Middle frontal gyrus (tissue), 1 donor: Measurements from ENCODE around the gene RAB12.
"Not testable (repeated sequence)": the region's sequence is repeated elsewhere in the genome, so short reads cannot be mapped to it uniquely, and the experiment has no call there.

Experiments used
- DNase-seq: peaks from one replicate; pipeline ENCODE4 v3.0.0-alpha.2; 2015; ENCODE audit warnings: low spot score; ENCODE audit errors: extremely low spot score

RAB12 gene

DNA sequence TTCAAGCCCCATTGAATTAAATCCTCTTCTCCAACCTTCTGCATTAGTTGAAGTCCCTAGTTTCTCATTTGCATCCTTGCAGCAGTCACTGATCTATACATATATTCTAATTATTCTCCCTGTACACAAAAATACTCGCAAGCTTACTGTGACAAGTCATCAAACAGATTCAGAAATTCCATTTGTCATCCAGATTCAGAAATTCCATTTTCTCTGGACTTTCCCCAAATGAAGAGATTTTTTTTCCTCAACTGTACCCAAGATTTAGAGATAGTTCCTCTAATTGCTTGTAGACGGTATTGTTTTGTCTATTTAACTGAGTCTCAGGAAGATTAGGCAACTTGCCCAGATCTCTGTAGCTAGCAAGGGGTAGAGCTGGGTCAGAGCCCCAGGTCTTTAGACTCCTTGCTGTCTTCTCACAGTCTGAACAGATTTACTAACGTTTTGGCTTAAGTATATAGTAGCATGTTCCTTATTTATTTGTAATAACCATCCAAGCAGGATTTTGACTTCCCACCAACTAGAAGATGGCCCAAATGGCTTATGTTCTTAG is 34.2 kb downstream of the RAB12 start:
- DNase-seq, result no peak

GRCh38 chr18:8647359-8647758 is 38.1 kb downstream of the RAB12 start:
- not testable (repeated sequence) for DNase-seq

DNA sequence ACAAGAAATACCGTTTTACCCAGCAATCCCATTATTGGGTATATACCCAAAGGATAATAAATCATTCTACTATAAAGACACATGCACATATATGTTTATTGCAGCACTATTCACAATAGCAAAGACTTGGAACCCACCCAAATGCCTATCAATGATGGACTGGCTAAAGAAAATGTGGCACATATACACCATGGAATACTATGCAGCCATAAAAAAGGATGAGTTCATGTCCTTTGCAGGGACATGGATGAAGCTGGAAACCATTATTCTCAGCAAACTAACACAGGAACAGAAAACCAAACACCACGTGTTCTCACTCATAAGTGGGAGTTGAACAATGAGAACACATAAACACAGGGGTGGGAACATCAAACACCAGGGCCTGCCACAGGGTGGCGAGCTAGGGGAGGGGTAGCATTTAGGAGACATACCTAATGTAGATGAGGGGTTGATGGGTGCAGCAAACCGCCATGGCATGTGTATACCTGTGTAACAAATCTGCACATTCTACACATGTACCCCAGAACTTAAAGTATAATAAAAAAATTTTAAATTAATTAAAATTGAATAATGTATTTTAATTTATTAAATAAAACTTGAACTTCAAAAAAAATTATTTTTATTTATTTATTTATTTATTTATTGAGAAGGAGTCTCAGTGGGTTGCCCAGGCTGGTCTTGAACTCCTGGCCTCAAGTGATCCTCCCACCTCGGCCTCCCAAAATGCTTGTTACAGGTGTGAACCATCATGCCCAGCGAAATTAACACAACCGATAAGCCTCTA is 42.4 kb downstream of the RAB12 start:
- DNase-seq, result not testable (repeated sequence)

DNA sequence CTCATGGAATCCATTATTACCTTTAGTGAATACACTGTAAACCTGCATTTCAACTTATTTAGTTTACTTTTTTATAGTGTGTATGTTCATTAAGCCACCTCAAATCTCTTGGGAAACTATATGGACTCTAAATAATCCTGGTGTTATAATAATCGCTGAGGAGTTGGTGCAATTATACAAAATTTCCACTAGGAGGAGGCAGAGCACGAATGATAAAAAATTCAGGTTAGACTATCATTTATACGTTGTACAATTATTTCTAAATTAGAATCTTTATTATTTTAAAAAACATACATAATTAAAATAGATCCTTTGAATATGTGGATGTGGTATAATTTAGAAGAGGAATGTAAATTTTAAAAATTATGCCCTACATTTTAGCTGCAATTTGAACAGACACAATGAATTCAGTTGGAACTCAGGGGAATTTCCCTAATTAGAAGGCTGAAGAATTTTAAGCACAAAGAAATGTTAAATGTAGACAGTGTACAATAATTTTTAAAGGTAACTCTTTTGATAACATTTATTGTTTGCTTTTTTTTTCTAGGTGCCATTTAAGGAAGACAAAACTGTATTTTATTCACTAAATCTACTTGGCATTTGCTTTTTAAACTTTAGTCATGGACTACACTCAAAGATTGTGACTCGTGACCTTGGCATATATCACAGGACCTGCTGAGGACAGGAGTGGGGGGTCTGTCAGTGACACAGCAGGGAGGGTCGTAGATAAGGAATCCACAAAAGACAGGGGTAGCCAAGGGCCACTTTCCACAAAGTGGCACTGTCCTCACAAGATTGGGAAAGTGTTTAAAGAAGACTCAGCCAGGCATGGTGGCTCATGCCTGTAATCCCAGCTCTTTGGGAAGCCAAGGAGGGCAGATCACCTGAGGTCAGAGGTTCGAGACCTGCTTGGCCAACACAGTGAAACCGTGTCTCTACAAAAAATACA is 45.5 kb downstream of the RAB12 start:
- no peak for DNase-seq

- no peak for DNase-seq
Measured at GRCh38 chr18:8656232-8656631, 47.0 kb downstream of the RAB12 start.

DNA sequence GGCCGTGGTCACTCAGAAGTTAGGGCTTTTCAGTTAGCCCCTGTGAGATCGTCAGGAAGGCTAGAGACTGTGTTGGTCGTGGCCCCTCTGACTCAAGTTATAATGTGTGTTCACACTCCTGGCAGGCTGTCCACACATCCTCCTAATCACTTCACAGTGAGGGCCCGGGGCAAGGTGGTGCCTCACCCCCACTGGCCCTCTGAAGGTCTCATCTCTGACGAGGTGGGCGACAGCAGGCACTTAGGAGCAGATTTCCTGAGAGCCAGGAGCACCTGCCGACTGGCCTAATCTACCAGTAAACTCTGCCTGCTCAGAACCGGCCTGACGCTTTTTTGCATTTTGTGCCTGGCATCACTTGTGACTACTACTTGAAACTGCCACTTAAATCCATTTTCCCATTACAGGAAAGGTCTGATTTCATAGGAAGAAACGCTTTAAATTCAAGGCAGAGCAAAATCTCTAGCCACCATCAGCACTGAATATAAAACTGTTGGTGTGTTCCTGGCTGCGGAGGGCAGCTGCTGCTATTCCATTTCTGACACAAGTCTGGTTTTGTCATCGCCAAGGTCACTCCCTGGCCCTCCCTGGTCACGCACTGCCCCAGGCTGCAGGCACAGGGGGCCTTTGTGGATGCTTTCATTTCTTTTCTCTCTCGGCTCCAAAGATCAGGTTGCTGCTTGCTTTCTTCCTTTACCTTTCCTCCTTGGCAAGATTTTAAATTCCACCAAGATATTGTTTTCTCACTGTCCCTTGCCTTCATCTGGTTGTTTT is 48.0 kb downstream of the RAB12 start:
- no peak for DNase-seq

DNA sequence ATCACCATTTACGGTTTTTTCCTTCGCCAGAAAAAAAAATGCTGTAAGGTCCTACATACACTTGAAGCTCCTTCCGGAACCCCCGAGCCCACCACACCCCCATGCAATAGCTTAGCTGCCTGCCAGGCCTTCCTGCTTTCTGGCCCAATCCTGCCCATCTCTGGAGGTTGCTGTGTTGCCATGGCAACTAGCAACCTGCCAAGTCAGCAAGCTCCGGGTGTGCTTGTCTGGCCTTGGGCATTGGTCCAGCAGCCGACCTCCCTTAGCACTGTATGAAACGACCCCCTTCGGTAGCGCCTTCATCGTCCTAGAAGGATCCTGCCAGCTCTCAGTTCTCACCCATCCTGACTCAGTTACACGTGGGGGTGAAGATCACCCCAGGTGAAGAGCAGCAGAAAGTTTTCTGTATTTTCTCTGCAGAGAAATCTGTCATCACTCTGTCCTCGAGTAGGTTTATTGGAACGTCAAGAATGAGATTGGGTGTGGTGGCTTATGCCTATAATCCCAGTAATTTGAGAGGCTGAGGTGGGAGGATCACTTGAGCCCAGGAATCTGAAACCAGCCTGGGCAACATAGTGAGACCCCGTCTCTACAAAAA is 48.7 kb downstream of the RAB12 start:
- DNase-seq, result no peak

GRCh38 chr18:8658858-8659485 is 49.7 kb downstream of the RAB12 start:
- DNase-seq, result no peak

DNA sequence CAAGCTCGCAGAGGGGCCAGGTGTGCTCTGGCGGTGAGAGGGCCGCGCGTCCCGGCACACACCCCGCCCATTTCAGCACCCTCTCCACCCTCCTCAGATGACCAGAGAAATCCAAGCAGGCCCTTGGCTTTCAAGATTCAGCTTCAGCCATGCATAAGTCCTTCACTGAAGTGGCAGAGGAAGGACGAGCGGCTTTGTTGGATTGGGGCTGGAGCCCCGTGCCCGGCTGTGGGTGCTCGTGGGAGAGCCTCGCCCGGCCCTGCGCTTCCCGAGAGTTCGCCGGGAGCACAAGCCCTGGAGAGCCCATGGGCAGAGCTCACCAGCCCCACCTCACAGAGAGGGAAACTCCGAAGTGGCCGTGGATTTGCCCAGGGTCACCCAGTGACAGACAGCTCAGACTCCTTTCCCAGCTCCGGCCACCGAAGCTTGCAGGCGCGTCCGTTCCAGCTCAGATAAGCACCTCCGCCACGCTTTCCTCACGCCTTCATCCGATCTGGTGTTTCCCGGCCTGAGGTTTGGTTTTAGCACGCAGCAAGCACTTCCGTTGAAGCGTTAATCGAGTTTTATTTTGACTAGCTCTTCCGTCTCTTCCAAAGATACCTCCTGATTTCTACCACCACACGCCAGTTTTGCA is 50.5 kb downstream of the RAB12 start:
- no peak for DNase-seq

GRCh38 chr18:8660316-8660715 is 51.1 kb downstream of the RAB12 start:
- DNase-seq, result no peak

DNA sequence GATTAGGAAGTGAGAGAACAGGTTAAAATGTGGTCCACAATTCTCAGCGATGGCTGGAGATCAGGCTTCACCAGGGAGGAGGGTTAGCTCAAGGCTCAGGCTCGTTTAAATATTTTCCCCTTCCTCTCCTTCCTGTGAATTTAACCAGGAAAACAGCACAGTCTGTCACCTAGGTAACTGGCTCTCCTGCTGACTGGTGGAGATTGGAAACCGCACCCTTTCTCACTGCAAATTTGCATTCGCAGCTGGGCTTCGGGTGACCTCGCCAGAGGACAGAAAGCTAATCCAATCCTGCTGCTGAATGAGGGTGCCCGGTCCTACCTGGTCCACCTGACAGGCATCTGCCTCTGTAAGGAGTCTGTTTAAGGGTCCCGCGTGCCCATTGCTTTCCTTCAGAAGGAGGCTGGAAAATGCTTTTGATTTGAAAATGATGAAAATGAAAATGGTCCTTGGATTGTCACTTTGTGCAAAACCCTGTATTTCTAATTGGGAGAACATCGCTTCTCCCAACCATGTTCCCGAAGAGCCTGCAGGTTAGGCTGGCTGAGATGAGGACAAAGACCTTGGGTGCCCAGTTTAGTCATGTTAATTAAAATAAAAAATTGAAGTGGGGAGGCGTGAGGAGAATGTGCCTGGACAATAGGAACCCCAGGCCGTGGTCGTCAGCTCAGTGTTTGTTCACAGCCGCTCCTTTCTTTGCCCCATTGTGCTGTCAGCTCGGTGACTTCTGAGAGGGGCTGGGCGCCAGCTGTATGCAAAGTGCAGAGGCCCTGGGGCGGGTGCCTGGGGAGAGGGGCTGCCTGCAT is 52.7 kb downstream of the RAB12 start:
- no peak for DNase-seq

DNA sequence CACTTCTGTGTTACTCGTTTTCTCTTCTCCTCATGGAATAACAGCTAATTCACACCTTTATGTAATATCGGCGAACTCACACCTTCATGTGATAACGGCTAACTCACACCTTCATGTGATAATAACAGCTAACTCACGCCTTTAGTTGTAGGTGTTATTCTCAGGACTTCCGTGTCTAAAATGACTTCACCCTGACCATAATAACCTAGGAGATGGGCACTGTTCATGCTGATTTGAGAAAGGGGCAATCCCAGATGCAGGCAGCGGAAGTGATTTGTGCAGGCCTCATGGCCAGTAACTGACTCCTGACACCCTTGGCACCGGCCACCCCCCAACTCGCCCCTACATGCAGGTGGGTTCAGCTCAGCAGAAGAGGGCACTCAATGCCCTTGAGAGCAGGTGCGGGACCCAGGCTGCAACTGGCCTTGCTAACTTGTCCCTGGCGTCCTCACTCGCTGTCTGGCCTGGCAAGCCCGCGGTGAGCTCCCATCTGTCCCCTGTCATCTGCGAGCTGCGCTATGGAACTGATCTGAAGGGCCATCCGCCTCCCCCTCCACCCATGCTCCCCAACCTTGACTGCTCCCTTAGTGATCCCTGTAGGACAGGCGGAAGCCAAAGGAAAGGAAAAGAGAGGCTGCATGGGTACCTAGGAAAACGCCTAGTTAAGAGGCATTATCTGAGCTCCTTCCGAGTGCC is 53.5 kb downstream of the RAB12 start:
- DNase-seq, result no peak

DNA sequence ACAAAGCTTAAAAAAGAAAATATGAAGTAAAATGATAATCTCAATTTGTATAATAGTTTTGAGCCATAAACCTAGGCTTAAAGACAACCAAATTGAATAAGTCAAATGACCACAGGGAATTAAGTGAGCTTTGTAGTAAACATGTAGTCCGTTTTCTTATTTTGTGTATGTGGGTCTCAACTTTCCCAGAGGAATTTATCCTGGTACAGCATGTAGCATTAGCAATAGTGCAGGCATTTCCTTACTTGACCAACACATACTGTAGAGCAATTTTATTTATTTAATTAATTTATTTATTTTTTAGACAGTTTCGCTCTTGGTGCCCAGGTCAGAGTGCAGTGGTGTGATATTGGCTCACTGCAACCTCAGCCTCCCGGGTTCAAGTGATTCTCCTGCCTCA is 58.6 kb downstream of the RAB12 start:
- DNase-seq, result no peak

GRCh38 chr18:8668381-8668780 is 59.1 kb downstream of the RAB12 start:
- DNase-seq, result no peak

- DNase-seq, result no peak
Measured at GRCh38 chr18:8669571-8669970, 60.3 kb downstream of the RAB12 start.

DNA sequence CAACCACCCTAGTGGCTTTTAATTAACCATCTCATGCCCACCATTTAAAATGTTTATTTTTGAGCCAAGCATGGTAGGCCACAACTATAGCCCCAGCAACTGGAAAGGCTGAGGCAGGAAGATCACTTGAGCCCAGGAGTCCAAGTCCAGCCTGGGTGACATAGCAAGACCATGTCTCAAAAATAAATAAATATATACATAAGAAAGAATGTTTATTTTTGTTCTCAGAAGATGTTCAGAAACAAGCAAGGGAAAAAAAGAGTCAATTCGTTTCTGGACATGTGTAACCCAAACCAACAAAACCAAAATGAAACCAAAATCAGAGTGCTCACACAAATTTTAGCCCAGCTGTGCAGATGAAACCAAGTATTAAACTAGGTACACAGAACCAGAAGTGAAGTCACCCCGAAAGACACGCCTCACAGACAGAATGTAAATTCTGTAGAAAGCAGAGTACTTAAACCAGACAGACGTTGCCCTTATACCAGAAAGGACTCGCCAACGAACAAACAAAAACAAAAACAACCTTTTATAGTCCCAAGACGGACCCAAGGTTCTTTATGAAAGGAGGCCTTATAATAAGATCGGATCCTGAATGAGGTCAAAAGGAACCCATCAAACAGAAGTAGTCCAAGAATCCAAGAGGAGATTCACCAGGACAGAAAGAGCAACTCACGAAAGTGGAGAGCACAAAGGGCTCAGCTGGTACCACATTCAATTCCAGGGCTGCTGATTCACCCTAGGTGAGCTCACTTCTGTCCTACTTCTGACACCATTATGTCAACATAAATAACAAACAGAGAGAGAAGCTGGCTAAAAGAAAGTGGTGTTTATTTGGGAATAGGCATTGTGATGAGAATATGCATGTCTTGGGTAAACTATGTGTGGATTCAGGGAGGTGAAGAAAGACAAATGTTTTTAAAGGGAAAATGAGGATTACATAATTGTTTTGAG is 64.3 kb downstream of the RAB12 start:
- no peak for DNase-seq

DNA sequence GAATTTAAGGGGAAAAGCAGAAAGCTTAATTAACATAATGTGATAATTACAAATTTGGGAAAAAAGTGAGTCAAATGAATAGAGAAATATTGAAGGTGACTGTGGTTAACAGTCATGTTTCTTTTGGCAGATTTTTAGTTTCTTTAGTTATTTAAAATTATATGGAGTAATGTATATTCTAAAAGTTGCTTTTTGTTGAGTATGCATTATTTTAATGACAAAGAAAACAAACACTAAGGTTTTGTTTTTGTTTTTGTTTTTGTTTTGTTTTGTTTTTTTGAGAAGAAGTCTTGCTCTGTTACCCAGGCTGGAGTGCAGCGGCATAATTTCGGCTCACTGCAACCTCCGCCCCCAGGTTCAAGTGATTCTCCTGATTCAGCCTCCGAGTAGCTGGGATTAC is 65.8 kb downstream of the RAB12 start:
- DNase-seq, result no peak
